Activated CD4-positive, CD25-positive, alpha-beta regulatory T cell treated with anti-CD3 and anti-CD28 coated beads, Interleukin-2, amount 50 U/mL, for 16 hours (primary cell): Measurements from ENCODE around the gene F2RL3.
"Not testable (repeated sequence)": the region's sequence is repeated elsewhere in the genome, so short reads cannot be mapped to it uniquely, and the experiment has no call there.

ENCODE experiments used
- DNase-seq: peaks from one replicate; pipeline ENCODE4 v3.0.0-alpha.2; 2020; ENCODE audit warnings: low read depth, low spot score

Gene F2RL3

DNA sequence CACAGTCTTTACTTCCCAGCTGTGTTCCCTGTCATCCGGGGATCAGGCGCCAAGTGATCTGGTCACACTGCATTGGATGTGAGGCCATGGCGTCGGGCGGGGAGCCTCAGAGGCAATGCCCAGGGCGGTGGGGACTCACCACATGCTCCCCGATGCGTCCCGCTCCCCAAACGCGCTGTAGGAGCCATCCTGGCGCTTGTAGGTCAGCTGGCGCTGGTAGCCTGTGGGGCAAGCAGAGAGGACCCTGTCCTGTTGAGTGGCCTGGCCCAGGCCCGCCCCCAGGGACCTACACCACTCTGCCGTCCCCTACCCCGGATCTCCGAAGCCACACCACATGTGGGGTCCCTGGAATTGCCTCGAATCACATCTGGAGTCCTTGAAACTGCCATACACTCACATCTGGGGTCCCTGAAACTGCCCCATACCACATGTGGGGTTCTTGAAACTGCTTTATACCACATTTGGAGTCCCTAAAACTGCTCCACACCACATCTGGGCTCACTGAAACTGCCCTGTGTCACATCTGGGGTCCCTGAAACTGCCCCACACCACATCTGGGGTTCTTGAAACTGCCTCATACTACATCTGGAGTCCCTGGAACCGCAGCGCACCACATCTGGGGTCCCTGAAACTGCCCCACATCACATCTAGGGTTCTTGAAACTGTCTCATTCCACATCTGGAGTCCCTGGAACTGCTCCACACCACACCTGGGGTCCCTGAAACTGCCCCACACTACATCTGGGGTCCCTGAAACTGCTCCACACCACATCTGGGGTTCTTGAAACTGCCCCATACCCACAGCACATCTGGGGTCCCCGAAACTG is 33.2 kb downstream of the F2RL3 start:
- DNase-seq, result no peak

- no peak for DNase-seq
These were observed 33.8 kb downstream of the F2RL3 start for GRCh38 chr19:16922592-16922934.

DNA sequence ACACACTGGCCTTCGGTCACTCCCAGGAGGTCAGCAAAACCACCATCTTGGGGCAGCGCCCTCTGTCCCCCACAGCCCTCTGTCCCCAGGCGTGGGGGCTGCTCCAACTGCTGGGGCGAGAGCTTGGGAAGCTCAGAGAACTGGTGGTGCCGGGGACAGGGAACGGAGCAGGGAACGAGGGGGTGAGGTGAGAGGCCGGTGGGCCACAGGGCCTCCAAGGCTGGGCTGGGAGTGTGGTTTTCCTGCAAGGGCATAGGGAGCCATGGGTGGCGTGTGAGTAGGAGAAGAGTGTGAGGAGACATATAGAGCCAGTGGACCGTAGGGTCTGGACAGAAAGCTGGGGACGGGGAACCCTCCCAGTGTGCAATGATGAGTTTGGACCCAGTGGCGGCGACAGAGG is 34.1 kb downstream of the F2RL3 start:
- DNase-seq, result no peak

GRCh38 chr19:16927883-16928282 is 39.1 kb downstream of the F2RL3 start:
- no peak for DNase-seq

GRCh38 chr19:16928351-16928750 is 39.6 kb downstream of the F2RL3 start:
- no peak for DNase-seq

DNA sequence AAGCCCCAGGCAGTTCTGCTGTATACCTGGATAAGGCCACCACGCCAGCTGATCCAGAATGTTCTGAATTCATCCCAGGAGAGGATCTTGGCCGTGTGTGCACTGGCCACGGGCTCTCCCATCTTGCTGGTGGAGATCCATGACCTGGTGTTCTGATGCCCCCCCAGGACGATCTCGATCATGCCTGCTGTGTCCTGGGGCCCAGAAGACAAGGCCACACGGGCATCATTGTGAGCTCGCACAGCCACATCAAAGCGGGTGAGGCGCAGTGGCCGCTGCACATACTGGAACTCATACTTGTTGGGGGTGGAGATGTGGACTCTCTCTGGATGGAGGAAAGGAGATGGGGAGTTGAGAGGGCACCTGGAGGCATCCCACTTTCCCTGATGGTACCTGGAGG is 40.1 kb downstream of the F2RL3 start:
- DNase-seq, result no peak

GRCh38 chr19:16930753-16931152 is 42.0 kb downstream of the F2RL3 start:
- no peak for DNase-seq

DNA sequence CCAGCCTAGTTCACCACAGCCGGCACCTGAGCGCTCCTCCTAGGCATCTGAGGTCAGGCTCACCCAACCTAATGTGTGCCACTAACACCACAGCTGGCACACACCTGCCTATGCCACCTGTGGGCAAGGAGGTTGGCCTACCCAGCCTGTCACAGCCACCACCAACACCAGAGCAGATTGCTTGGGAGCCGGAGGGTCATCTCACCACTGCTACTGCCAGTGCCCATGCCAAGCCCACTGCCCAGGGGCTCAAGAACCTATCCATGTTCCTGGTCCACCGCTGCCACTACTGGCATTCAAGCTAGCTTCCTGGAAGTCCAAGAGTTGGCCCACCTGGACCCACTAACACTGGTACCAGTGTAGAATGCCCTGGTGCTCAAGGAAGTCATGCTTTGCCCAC is 42.5 kb downstream of the F2RL3 start:
- no peak for DNase-seq

- no peak for DNase-seq
These were observed 45.7 kb downstream of the F2RL3 start for GRCh38 chr19:16934489-16934888.

- DNase-seq, result no peak
These were observed 48.1 kb downstream of the F2RL3 start for GRCh38 chr19:16936901-16937300.

DNA sequence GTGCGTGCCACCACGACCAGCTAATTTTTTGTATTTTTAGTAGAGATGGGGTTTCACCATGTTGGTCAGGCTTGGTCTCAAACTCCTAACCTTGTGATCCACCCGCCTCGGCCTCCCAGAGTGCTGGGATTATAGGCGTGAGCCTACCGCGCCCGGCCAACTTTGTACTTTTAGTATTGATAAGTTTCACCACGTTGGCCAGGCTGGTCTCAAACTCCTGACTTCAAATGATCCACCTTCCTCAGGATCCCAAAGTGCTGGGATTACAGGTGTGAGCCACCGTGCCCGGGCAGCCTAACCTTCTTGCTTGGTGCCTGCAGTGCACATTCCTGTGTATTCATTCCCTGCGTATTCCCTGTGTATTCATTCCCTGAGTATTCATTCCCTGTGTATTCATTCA is 49.0 kb downstream of the F2RL3 start:
- DNase-seq, result not testable (repeated sequence)

DNA sequence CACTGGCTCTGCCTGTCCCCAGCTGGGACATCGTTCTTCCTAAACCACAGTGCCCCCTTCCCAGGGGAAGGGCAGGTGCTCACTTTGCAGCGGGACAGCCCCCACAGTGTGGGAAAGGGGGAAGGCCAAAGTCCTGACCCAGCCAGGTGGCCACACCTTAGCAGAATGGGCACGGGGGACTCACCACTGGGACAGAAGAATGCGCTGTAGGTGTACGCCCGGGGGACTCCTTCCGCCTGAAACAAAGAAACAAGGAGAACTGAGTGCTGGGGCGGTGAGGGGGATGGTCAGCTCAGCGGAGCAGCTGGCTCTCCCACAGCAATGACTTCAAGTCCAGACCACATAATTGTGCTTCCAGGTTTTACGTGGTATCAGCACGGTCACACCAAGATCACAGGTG is 49.4 kb downstream of the F2RL3 start:
- DNase-seq, result no peak

- DNase-seq, result not testable (repeated sequence)
These were observed 51.3 kb downstream of the F2RL3 start for GRCh38 chr19:16940063-16940462.

GRCh38 chr19:16940626-16941025 is 51.8 kb downstream of the F2RL3 start:
- DNase-seq, result no peak
